Measurements from ENCODE around the gene BLACAT1.

- TF ChIP-seq, protein P1, sequence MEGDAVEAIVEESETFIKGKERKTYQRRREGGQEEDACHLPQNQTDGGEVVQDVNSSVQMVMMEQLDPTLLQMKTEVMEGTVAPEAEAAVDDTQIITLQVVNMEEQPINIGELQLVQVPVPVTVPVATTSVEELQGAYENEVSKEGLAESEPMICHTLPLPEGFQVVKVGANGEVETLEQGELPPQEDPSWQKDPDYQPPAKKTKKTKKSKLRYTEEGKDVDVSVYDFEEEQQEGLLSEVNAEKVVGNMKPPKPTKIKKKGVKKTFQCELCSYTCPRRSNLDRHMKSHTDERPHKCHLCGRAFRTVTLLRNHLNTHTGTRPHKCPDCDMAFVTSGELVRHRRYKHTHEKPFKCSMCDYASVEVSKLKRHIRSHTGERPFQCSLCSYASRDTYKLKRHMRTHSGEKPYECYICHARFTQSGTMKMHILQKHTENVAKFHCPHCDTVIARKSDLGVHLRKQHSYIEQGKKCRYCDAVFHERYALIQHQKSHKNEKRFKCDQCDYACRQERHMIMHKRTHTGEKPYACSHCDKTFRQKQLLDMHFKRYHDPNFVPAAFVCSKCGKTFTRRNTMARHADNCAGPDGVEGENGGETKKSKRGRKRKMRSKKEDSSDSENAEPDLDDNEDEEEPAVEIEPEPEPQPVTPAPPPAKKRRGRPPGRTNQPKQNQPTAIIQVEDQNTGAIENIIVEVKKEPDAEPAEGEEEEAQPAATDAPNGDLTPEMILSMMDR (conservative IDR thresholded peaks at IDR 0.05; ENCODE audit: low read depth, low read length), result no peak
- no peak for TF ChIP-seq POLR2A (IDR thresholded peaks at IDR 0.05; ENCODE audit: low read depth, low read length)
- no peak for TF ChIP-seq SMC3 (IDR thresholded peaks at IDR 0.05; ENCODE audit: low read depth, low read length)
- no peak for TF ChIP-seq MAFK (IDR thresholded peaks at IDR 0.05; ENCODE audit: low read depth, low read length)
- TF ChIP-seq MXI1 (IDR thresholded peaks at IDR 0.05; ENCODE audit: borderline replicate concordance, low read depth, low read length), result no peak
- TF ChIP-seq CEBPB (IDR thresholded peaks at IDR 0.05; ENCODE audit: low read depth, low read length), result no peak
- no peak for TF ChIP-seq MAZ (IDR thresholded peaks at IDR 0.05; ENCODE audit: borderline replicate concordance, low read depth, low read length)
Measured at GRCh38 chr1:205456868-205457745, 1.3 kb upstream of the BLACAT1 start.

Measured in IMR-90 (cell line).